Endothelial cell of umbilical vein (primary cell): ENCODE data around the gene YIPF2. TPM values are rescaled to one million over a fixed set of nuclear protein-coding genes. Genes with fewer than 3 reads are reported as not detected.

Experiments
- BruUV-seq: library from RNA; stranded (reverse); fragments of 400-500 nt; replicated peaks from 2 replicates; lab custom pipeline; 2021; lab: Mats Ljungman, UMichigan
- CTCF ChIA-PET: fragments of 300-600, 350-600 bp; sonication (Branson Sonifier 250); formaldehyde crosslinking; loops from one replicate; lab custom pipeline; 2021; ENCODE audit warnings: antibody characterized with exemption, inconsistent platforms; lab: Charles Lee
- POLR2A ChIA-PET: fragments of 300-600, 350-600 bp; sonication (Branson Sonifier 250); formaldehyde crosslinking; loops from one replicate; lab custom pipeline; 2021; ENCODE audit warnings: antibody characterized with exemption, inconsistent platforms; lab: Charles Lee
- DNase-seq: peaks from one replicate; pipeline ENCODE4 v3.0.0-alpha.2; 2011; ENCODE audit warnings: low read depth, low spot score
- FAIRE-seq: peaks from 2 replicates; lab custom pipeline; 2011; peaks lifted over from hg19 to GRCh38; lab: Jason Lieb, UNC
- H2AFZ ChIP-seq: 2 replicates; pipeline ENCODE4 v1.6.0; 2012; ENCODE audit warnings: low read depth, low read length, control low read depth, inconsistent platforms
- H3K27ac ChIP-seq: 2 replicates; pipeline ENCODE4 v1.5.1; 2011; ENCODE audit warnings: low read depth, mild to moderate bottlenecking, control low read depth, low read length, moderate library complexity; ENCODE audit not compliant: insufficient read depth
- H3K27me3 ChIP-seq, 2 experiments: 2 replicates each; pipeline versions ENCODE4 v1.6.0 to v1.6.1; 2011; ENCODE audit warnings: low read length in 2 of 2, mixed read lengths in 1 of 2; ENCODE audit not compliant: control insufficient read depth in 2 of 2, insufficient read depth in 2 of 2
- H3K36me3 ChIP-seq, 2 experiments: 2 replicates in 1 of 2; 3 replicates in 1 of 2; pipeline ENCODE4 v1.5.1; 2011; ENCODE audit warnings: low read length in 2 of 2, mild to moderate bottlenecking in 1 of 2, moderate library complexity in 1 of 2; ENCODE audit not compliant: control insufficient read depth in 2 of 2, insufficient read depth in 2 of 2; ENCODE audit errors: extremely low read depth in 1 of 2
- H3K4me1 ChIP-seq: 3 replicates; pipeline ENCODE4 v1.5.1; 2011; ENCODE audit warnings: mild to moderate bottlenecking, low read length; ENCODE audit not compliant: control insufficient read depth, insufficient read depth; ENCODE audit errors: extremely low read depth
- H3K4me2 ChIP-seq: 2 replicates; pipeline ENCODE4 v1.6.1; 2011; ENCODE audit warnings: low read length, control low read depth, mixed read lengths; ENCODE audit not compliant: insufficient read depth
- H3K4me3 ChIP-seq, 3 experiments: fragments of 200-600 bp in 1 of 3; sonication (generic), shearing (Covaris generic) in 1 of 3; replicated peaks in 1 of 3; 2 replicates each; pipeline ENCODE4 v1.5.1; 2011 to 2016; ENCODE audit warnings: control low read depth in 3 of 3, low read length in 3 of 3, mild to moderate bottlenecking in 2 of 3, inconsistent platforms in 1 of 3, low read depth in 1 of 3, moderate library complexity in 1 of 3; ENCODE audit not compliant: insufficient read depth in 1 of 3
- H3K79me2 ChIP-seq: 2 replicates; pipeline ENCODE4 v1.6.0; 2012; ENCODE audit warnings: low read length, inconsistent platforms; ENCODE audit not compliant: control insufficient read depth, insufficient read depth
- H3K9ac ChIP-seq: replicated peaks from 2 replicates; pipeline ENCODE3; 2011; ENCODE audit warnings: low read length, control low read depth; ENCODE audit not compliant: insufficient read depth; ENCODE audit errors: extremely low read depth
- H3K9me1 ChIP-seq: replicated peaks from 3 replicates; pipeline ENCODE4 v1.6.0; 2011; ENCODE audit warnings: mild to moderate bottlenecking, low read length; ENCODE audit not compliant: control insufficient read depth, insufficient read depth; ENCODE audit errors: extremely low read depth
- H3K9me3 ChIP-seq: replicated peaks from 2 replicates; pipeline ENCODE4 v1.5.1; 2012; ENCODE audit warnings: low read length, inconsistent platforms; ENCODE audit not compliant: control insufficient read depth, insufficient read depth
- H4K20me1 ChIP-seq: replicated peaks from 2 replicates; pipeline ENCODE3; 2011; ENCODE audit warnings: mild to moderate bottlenecking, low read length; ENCODE audit not compliant: control insufficient read depth, insufficient read depth; ENCODE audit errors: extremely low read depth
- EZH2 ChIP-seq: IDR thresholded peaks from 2 replicates; pipeline ENCODE4 v1.6.1; 2012; ENCODE audit warnings: borderline replicate concordance, low read depth, mild to moderate bottlenecking, moderate library complexity, low read length, inconsistent platforms; ENCODE audit not compliant: severe bottlenecking
- FOS ChIP-seq: IDR thresholded peaks from 2 replicates; pipeline ENCODE4 v1.6.1; 2011; ENCODE audit warnings: mild to moderate bottlenecking, low read length, moderate library complexity, borderline replicate concordance; ENCODE audit not compliant: insufficient read depth
- GATA2 ChIP-seq: IDR thresholded peaks from 2 replicates; pipeline ENCODE4 v1.7.0; 2011; ENCODE audit warnings: low read depth, mild to moderate bottlenecking, moderate library complexity, mixed read lengths, low read length; ENCODE audit not compliant: insufficient read length, insufficient read depth
- JUN ChIP-seq: IDR thresholded peaks from 2 replicates; pipeline ENCODE4 v1.6.1; 2011; ENCODE audit warnings: borderline replicate concordance, low read depth; ENCODE audit not compliant: insufficient read length, insufficient read depth
- MAX ChIP-seq: IDR thresholded peaks from 2 replicates; pipeline ENCODE4 v1.6.1; 2011; ENCODE audit not compliant: insufficient read depth, insufficient read length
- MYC ChIP-seq: IDR thresholded peaks from one replicate; pipeline ENCODE4 v1.6.1; 2011; ENCODE audit warnings: mild to moderate bottlenecking, low read depth, low read length
- POLR2A ChIP-seq: IDR thresholded peaks from 2 replicates; pipeline ENCODE4 v1.6.1; 2012; ENCODE audit warnings: low read depth, mild to moderate bottlenecking, control low read depth, low read length
- POLR2AphosphoS5 ChIP-seq: IDR thresholded peaks from 2 replicates; pipeline ENCODE4 v1.6.1; 2012; ENCODE audit warnings: low read depth, mild to moderate bottlenecking, control low read depth, low read length, moderate library complexity; ENCODE audit not compliant: insufficient read depth
- dilution Hi-C: fragments of 300-500 bp; cut with MboI; formaldehyde crosslinking; loops from one replicate; pipeline ENCODE4 v1.15.0; 2019; ENCODE audit warnings: low sequenced_read_pairs; ENCODE audit not compliant: extremely low pct_ligation_motif_present
- intact Hi-C: fragments of 100-400 bp; cut with micrococcal nuclease; formaldehyde crosslinking; loops from one replicate; pipeline ENCODE4 v1.10.0; 2022
- polyA plus RNA-seq, 4 experiments: library from polyadenylated mRNA; depleted of rRNA in 3 of 4; stranded (reverse) in 3 of 4; unstranded in 1 of 4; fragments of >200 nt; gene quantifications; 2 replicates each; pipeline versions ENCODE4 v1.2.1 to v1.2.3, GENCODE V29; 2011 to 2012; ENCODE audit warnings: missing spikeins in 1 of 4
- total RNA-seq: library from RNA; stranded (reverse); gene quantifications from 2 replicates; pipeline ENCODE4 v1.2.3, GENCODE V29; 2021
- TF ChIP-seq, protein P1 (sequence below), 2 donors: IDR thresholded peaks; 1 replicate in 1 of 2; 2 replicates in 1 of 2; pipeline ENCODE4 v1.5.1; 2011; ENCODE audit warnings: low read length in 2 of 2, mild to moderate bottlenecking in 2 of 2, moderate library complexity in 2 of 2, control low read depth in 1 of 2, inconsistent platforms in 1 of 2, low read depth in 1 of 2; ENCODE audit not compliant: insufficient read depth in 1 of 2; ENCODE audit errors: extremely low read depth in 1 of 2

Gene YIPF2
- total and polyA plus RNA-seq, 2 donors (not counting 3 experiments of a cell fraction or from before 2014, with no cell fraction given), result 47.8 to 104 TPM

- Histone ChIP-seq H4K20me1 (peaks cover 6% of the 10 kb centered on the region), H3K4me2 (no peak overlapping the region), H3K9me3 (no peaks in the 10 kb centered on the region), H3K9me1 (no peaks in the 10 kb centered on the region), H3K4me3 (no peak overlapping the region), H3K36me3 (no peaks in the 10 kb centered on the region), H3K9ac (no peak overlapping the region), H3K27ac (no peak overlapping the region), H3K79me2 (peaks cover 66% of the 10 kb centered on the region), H3K4me1 (peaks cover 9% of the 10 kb centered on the region), H3K27me3 (no peaks in the 10 kb centered on the region), H2AFZ (no peak overlapping the region)
- FAIRE-seq, result no peak
- CTCF ChIA-PET, result interaction anchor here (0.6 to 4.7 kb wide), 3 partner anchors 10 to 26 kb away, joined by 3 to 35 read pairs (median 5); no protein-coding TSS in a partner anchor
- POLR2A ChIA-PET, result interaction anchor here (0.6 to 0.7 kb wide), 2 partner anchors 21 to 28 kb away, joined by 3 read pairs; no protein-coding TSS in a partner anchor
- TF ChIP-seq MAX, result no peak
- TF ChIP-seq POLR2AphosphoS5, result no peak
- TF ChIP-seq EZH2, result no peak
- no peak for TF ChIP-seq JUN
- no peak for TF ChIP-seq POLR2A
- no peak for TF ChIP-seq FOS
- TF ChIP-seq, protein P1, sequence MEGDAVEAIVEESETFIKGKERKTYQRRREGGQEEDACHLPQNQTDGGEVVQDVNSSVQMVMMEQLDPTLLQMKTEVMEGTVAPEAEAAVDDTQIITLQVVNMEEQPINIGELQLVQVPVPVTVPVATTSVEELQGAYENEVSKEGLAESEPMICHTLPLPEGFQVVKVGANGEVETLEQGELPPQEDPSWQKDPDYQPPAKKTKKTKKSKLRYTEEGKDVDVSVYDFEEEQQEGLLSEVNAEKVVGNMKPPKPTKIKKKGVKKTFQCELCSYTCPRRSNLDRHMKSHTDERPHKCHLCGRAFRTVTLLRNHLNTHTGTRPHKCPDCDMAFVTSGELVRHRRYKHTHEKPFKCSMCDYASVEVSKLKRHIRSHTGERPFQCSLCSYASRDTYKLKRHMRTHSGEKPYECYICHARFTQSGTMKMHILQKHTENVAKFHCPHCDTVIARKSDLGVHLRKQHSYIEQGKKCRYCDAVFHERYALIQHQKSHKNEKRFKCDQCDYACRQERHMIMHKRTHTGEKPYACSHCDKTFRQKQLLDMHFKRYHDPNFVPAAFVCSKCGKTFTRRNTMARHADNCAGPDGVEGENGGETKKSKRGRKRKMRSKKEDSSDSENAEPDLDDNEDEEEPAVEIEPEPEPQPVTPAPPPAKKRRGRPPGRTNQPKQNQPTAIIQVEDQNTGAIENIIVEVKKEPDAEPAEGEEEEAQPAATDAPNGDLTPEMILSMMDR (IDR thresholded peaks at IDR 0.05; ENCODE audit: extremely low read depth in 1 of 2, insufficient read depth in 1 of 2, low read depth in 1 of 2, low read length in 2 of 2), result no peak
- no peak for TF ChIP-seq GATA2
- TF ChIP-seq MYC, result no peak
- DNase-seq, result no peak
- intact Hi-C loops, result no loop called here
- dilution Hi-C loops, result no loop called here
- no TSS peak for BruUV-seq
These were observed 34.4 kb upstream of the YIPF2 start for GRCh38 chr19:10962863-10963262.
